ENCODE results near the gene SRR.

GRCh38 chr17:2297023-2297422 is 6.7 kb upstream of the SRR start:
- TF ChIP-seq CTCF (IDR thresholded peaks at IDR 0.05; ENCODE audit: low read length) (no peak), EZH2phosphoT487 (IDR thresholded peaks at IDR 0.05; ENCODE audit: low read length) (no peak)

All from MM.1S (cell line).